NB4 (cell line): ENCODE data around the gene PALB2.

Source experiments
- CTCF ChIP-seq: IDR thresholded peaks from one replicate; pipeline ENCODE4 v1.5.1; 2012; ENCODE audit warnings: low read depth, low read length
- POLR2A ChIP-seq: IDR thresholded peaks from 2 replicates; pipeline ENCODE4 v1.6.1; 2011; ENCODE audit warnings: mild to moderate bottlenecking; ENCODE audit not compliant: insufficient read length; ENCODE audit errors: extremely low read depth

- TF ChIP-seq POLR2A = no peak
- TF ChIP-seq CTCF = no peak
These were observed 73.5 kb downstream of the PALB2 start for GRCh38 chr16:23567602-23568001.
